ENCODE measurements around the gene MBNL3. TPM values are rescaled to one million over a fixed set of nuclear protein-coding genes. Genes with fewer than 3 reads are reported as not detected.

Gene MBNL3
- polyA plus RNA-seq, 1 of the 3 experiments (the other 2 are of a cell fraction) = 0.21 TPM

- DNase-seq = no peak
- POLR2A ChIA-PET = no interaction called here
- Histone ChIP-seq H3K9me3 (no peaks in the 10 kb centered on the region), H3K4me3 (ENCODE audit: low read depth in 2 of 2, low read length in 1 of 2) (peak overlapping the region in 1 of 2 experiments; percentile 28; a peak in 2 of 4 replicates), H3K79me2 (ENCODE audit: insufficient read depth) (no peaks in the 10 kb centered on the region), H3K4me1 (ENCODE audit: control insufficient read depth in 1 of 2, insufficient read depth in 2 of 2, low read depth in 1 of 2, low read length in 1 of 2) (peaks cover 0 to 4% of the 10 kb centered on the region in 2 experiments; a peak in 2 of 4 replicates), H3K27me3 (ENCODE audit: insufficient read depth) (no peaks in the 10 kb centered on the region; the same call in 1 of the 2 replicates), H3K9me2 (no peaks in the 10 kb centered on the region), H2AFZ (ENCODE audit: low read depth) (peak overlapping the region; percentile 52), H3K4me2 (peak overlapping the region; percentile 63), H4K20me1 (ENCODE audit: insufficient read depth) (no peaks in the 10 kb centered on the region), H3K9ac (no peak overlapping the region), H3F3A (replicated peaks; ENCODE audit: insufficient read depth) (no peaks in the 10 kb centered on the region), H3K36me3 (replicated peaks in 1 of 2; ENCODE audit: control insufficient read depth in 1 of 2, insufficient read depth in 2 of 2, low read length in 1 of 2) (no peaks in the 10 kb centered on the region), H3K27ac (ENCODE audit: low read depth in 2 of 2, low read length in 1 of 2) (peak overlapping the region in 1 of 2 experiments; percentile 39; a peak in 2 of 4 replicates)
- CTCF ChIA-PET = interaction anchor here (1.0 kb wide), 1 partner anchor 11 kb away, joined by 4 read pairs; no protein-coding TSS in a partner anchor
- TF ChIP-seq PBX3 (IDR thresholded peaks at IDR 0.05) (no peak), EP300 (IDR thresholded peaks at IDR 0.05; ENCODE audit: borderline replicate concordance in 1 of 2, low read depth in 1 of 2, low read length in 1 of 2) (no peak), EZH2phosphoT487 (IDR thresholded peaks at IDR 0.05; ENCODE audit: borderline replicate concordance, low read depth) (no peak), ZBTB33 (IDR thresholded peaks at IDR 0.05; ENCODE audit: borderline replicate concordance, low read depth) (no peak), MAX (IDR thresholded peaks at IDR 0.05; ENCODE audit: low read depth) (no peak), JUND (IDR thresholded peaks at IDR 0.05) (no peak), GATA2 (CRISPR knock-in tag; IDR thresholded peaks at IDR 0.05) (no peak), SMC3 (IDR thresholded peaks at IDR 0.05; ENCODE audit: low read depth, low read length) (no peak), RCOR1 (IDR thresholded peaks at IDR 0.05; ENCODE audit: low read length) (no peak), TEAD4 (IDR thresholded peaks at IDR 0.05; ENCODE audit: borderline replicate concordance, insufficient read depth) (no peak), FOXJ3 (CRISPR knock-in tag; IDR thresholded peaks at IDR 0.05) (no peak), YY1 (IDR thresholded peaks at IDR 0.05; ENCODE audit: low read depth) (no peak), CHD2 (IDR thresholded peaks at IDR 0.05; ENCODE audit: low read length, partially characterized antibody) (no peak), POLR2AphosphoS5 (IDR thresholded peaks at IDR 0.05; ENCODE audit: low read depth, low read length) (no peak), ELF1 (IDR thresholded peaks at IDR 0.05) (no peak), IRF3 (IDR thresholded peaks at IDR 0.05; ENCODE audit: low read depth, low read length) (no peak), FOXM1 (IDR thresholded peaks at IDR 0.05; ENCODE audit: low read depth) (no peak), USF2 (IDR thresholded peaks at IDR 0.05; ENCODE audit: borderline replicate concordance, low read depth, low read length) (no peak), TAF1 (IDR thresholded peaks at IDR 0.05; ENCODE audit: borderline replicate concordance, low read depth, low read length) (no peak), RAD21 (IDR thresholded peaks at IDR 0.05; ENCODE audit: low read length) (no peak)
- 10% methylated on average over 6 of the region's 6 CpGs for WGBS (ENCODE audit: low lambda C conversion rate)
These were observed 8.1 kb downstream of the MBNL3 start for GRCh38 chrX:132480581-132481203.
